GM18868 (cell line): ENCODE results near the gene SOX5.
"Not testable (repeated sequence)": the region's sequence is repeated elsewhere in the genome, so short reads cannot be mapped to it uniquely, and the experiment has no call there.

Experiments
- ATAC-seq: cut with Tn5 transposase; IDR thresholded peaks from one replicate; pipeline ENCODE4 v1.9.1; 2021; ENCODE audit warnings: mild to moderate bottlenecking, moderate library complexity; ENCODE audit not compliant: unreplicated experiment

Gene SOX5

DNA sequence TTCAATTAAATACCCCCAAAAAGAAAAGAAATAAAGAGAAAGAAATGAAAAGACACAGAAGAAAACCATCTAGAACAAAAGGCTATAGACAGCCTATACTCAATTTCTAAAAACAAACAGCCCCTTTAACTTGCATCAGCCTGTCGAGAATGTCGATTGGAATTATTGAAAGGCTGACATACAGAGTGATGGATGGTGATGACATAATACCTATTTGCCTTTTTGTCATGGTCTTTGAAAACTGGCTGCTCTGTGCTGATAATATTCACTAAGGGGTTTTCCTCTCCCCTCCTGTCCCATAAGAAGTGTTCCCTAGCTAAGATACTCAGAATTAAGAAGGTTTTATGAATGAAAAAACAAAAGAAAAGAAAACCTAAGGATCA, 393.7 kb downstream of the SOX5 start:
- no peak for ATAC-seq

DNA sequence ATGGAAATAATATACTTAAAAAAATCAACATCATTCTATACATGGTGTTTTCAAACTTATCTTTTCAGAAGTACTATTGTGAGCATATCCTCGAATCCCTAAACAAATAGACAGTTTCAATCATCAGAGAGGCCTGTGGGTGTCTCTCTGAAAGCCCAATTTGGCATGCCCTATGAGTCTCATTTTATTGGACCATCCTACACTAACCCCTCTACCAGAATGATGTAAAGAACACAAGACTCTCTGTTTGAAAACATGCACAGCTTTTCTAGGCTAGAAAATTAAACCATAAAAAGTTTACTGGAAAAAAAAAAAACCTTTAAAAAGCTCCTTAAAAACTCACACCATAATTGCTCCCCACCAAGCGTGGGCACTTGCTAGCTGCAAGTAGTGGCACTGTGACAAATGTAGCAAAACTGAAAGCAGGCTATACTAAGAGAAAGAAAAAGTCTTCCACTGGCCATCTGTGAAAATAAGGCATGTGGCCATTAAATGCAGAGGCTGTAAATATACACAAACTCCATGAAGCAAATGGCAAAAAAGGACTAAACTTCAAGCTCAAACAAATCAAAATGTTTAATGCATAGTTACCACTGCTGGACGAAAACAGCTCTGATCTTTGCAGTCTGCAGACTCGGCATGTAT, 394.2 kb downstream of the SOX5 start:
- no peak for ATAC-seq

DNA sequence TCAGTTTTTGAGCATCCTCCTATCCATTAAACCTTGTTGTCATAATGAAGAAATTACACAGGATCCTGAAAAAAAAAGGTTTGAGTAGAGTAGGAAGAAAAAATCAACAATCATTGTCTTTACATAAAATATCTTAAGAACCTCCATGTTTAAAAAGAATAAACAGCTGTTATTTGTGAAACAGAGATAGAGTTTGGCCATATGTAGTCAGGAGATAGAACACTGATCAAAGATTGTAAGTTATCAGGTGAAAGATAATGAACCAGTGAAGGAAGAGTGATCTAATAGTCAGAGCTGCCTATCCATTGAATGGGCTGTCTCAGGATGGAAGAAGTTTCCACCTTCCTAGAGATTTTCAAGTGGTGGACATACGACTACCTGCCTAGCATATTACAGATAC, 397.1 kb downstream of the SOX5 start:
- ATAC-seq = no peak

DNA sequence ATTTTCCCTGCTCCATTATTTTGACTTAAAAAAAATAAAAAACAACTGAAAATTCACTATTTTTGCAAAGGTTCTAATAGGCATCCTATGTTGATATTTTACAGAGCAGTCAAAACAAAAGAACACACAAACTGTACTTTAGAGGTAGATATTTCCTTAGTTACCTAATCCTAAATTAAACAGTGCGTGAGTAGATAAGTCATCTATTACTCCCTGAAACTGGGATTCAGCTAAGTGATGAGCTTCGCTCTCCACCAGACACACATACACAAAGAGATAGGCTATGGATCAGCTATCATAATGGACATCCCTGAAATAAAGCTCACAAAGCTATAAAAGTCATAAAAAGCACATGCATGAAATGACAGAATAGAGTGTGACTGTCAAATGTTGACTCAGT, 398.7 kb downstream of the SOX5 start:
- ATAC-seq = no peak

DNA sequence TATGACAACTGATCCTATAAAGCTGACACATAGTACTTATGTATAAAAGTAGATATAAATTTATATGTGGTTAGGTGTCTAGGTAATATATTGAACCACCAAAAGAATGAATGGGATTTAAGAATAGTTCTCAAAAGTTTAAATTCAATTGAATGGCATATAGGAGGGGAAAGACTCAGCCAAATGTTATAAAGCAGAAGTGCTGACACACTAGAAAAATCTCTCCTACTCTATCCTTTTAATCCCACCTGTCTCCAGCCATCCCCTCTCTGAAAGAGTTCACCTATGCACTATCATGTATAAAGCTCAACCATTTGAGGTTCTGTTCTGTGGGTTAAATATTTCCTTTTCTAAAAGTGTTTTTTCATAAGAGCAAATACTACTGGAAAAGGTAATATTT, 400.7 kb downstream of the SOX5 start:
- no peak for ATAC-seq

GRCh38 chr12:23546756-23547155, 402.7 kb downstream of the SOX5 start:
- ATAC-seq = no peak

- no peak for ATAC-seq
These were observed 405.7 kb downstream of the SOX5 start for GRCh38 chr12:23543767-23544166.

- no peak for ATAC-seq
These were observed 407.3 kb downstream of the SOX5 start for GRCh38 chr12:23542187-23542586.

- no peak for ATAC-seq
These were observed 408.9 kb downstream of the SOX5 start for GRCh38 chr12:23540572-23540971.

DNA sequence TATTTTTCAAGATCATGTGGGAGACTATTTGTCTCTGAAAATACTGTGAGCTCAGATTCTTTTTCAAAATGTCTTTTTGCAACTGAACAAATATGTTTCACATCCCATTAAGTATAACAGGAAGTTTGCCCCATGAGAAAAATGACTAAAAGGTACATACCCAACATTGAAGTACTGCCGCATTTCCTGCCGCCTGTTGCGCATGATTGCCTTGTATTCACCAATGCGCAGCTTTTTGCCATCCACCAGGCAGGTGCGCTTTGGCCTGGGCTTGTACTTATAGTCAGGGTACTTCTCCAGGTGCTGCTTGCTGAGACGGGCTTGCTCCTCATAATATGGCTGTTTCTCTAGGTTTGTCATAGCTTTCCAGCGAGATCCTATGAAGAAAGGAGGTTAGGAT, 413.2 kb downstream of the SOX5 start:
- ATAC-seq = no peak

DNA sequence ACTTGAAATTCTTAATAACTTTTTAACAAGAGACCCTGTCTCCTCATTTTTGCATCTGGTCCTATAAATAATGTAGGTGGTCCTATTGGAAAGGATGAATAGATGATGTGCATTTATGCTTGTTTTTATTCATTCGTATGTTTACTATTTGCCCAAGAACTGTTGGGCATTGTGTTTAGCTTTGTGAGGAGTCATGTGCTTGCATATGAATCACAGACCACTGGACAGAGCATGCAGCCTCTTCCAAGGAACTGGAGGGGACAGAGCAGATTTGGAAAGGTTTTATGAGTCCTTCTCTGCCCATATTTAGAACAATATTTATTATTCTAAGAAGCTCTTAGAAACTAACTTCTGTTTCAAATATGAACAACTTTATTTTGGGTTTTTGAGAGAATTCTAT, 414.0 kb downstream of the SOX5 start:
- no peak for ATAC-seq

DNA sequence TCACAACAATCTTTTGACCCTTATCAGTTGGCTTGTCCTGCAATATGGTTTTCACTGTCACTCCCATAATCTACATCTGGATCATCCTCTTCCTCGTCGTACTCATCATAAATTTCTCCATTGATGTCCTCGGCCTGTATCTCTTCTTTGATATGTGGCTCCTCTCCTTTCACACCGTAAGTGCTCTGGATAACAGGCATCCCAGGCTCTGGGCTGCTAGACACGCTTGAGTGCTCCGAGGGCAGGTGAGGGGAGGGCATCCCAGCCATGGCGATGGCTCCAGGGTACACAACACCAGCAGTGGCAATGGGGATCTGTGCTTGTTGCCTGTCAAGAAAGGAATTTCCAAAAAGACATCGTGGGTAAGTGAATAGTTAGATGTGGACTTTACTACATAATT, 415.3 kb downstream of the SOX5 start:
- ATAC-seq = no peak

- ATAC-seq = no peak
These were observed 415.8 kb downstream of the SOX5 start for GRCh38 chr12:23533699-23534098.

- ATAC-seq = no peak
These were observed 416.2 kb downstream of the SOX5 start for GRCh38 chr12:23533265-23533664.

- no peak for ATAC-seq
These were observed 421.2 kb downstream of the SOX5 start for GRCh38 chr12:23528316-23528715.

DNA sequence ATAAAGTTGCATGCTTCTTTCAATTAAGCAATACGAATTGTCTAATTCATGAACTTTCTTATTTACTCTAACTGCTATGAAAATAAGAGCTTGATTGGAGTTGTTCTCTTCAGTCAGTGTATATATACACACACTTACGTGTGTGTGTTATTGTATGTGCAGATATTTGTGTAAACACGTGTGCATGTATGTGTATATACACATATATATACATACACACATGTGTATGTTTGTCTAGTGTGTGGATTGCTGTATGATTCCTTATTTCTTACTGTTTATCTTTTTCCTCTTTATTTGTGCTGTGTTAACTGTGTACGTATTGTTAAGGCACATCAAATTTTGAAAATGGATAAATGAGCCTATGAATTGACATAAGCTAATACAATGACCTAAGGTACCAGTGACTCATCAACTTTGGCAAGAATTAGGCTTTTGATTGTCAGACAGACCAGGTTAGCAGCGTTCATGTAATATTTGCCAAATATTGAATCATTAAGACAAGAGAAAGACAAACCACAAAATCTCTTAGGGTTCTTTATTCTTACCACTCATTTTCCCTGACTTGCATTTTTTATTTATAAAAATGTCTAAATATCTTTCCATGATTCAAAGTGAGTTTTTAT, 423.9 kb downstream of the SOX5 start:
- no peak for ATAC-seq

DNA sequence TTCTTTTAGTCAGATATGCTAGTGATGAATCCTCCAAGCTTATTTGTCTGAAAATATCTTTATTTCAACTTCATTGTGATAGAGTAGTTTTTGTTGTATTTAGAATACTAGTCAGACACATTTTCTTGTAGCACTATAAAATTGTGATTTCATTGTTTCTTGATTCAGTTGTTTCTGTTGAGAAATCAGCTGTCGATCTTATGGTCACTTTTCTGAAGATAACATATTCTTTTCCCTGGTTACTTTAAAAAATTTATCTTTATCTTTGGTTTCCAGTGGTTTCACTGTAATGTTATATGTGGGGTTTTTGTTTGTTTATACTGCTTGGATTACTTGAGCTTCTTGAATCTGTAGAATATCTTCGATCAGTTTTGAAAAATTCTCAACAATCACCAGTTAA, 426.1 kb downstream of the SOX5 start:
- no peak for ATAC-seq

DNA sequence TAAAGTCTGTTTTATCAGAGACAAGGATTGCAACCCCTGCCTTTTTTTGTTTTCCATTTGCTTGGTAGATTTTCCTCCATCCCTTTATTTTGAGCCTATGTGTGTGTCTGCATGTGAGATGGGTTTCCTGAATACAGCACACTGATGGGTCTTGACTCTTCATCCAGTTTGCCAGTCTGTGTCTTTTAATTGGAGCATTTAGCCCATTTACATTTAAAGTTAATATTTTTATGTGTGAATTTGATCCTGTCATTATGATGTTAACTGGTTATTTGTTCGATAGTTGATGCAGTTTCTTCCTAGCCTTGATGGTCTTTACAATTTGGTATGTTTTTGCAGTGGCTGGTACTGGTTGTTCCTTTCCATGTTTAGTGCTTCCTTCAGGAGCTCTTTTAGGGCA, 430.0 kb downstream of the SOX5 start:
- not testable (repeated sequence) for ATAC-seq

DNA sequence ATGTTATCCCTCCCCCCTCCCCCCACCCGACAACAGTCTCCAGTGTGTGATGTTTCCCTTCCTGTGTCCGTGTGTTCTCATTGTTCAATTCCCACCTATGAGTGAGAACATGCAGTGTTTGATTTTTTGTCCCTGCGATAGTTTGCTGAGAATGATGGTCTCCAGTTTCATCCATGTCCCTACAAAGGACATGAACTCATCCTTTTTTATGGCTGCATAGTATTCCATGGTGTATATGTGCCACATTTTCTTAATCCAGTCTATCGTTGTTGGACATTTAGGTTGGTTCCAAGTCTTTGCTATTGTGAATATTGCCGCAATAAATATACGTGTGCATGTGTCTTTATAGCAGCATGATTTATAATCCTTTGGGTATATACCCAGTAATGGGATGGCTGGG, 433.7 kb downstream of the SOX5 start:
- not testable (repeated sequence) for ATAC-seq

GRCh38 chr12:23510484-23510883, 439.0 kb downstream of the SOX5 start:
- no peak for ATAC-seq

GRCh38 chr12:23509832-23510231, 439.6 kb downstream of the SOX5 start:
- ATAC-seq = not testable (repeated sequence)

- not testable (repeated sequence) for ATAC-seq
These were observed 441.7 kb downstream of the SOX5 start for GRCh38 chr12:23507785-23508184.

- ATAC-seq = not testable (repeated sequence)
These were observed 443.7 kb downstream of the SOX5 start for GRCh38 chr12:23505736-23506135.
